HG03469 (cell line): ENCODE data around the gene UBE2I.
A peak's percentile ranks its signal among the peaks of the same experiment; 100 is the strongest.

Experiments
- ATAC-seq: cut with Tn5 transposase; IDR thresholded peaks from one replicate; pipeline ENCODE4 v1.9.1; 2021; ENCODE audit warnings: mild to moderate bottlenecking, moderate library complexity, moderate number of reproducible peaks; ENCODE audit not compliant: unreplicated experiment

The UBE2I gene

GRCh38 chr16:1341495-1342420 is 32.3 kb downstream of the UBE2I start:
- ATAC-seq: no peak

GRCh38 chr16:1342526-1343427 is 33.3 kb downstream of the UBE2I start:
- peak; percentile 66 for ATAC-seq

GRCh38 chr16:1343428-1344242 is 34.2 kb downstream of the UBE2I start:
- ATAC-seq: no peak

- no peak for ATAC-seq
Measured at GRCh38 chr16:1344499-1344898, 35.1 kb downstream of the UBE2I start.

- ATAC-seq: no peak
Measured at GRCh38 chr16:1345087-1345486, 35.7 kb downstream of the UBE2I start.

- no peak for ATAC-seq
Measured at GRCh38 chr16:1345651-1346421, 36.4 kb downstream of the UBE2I start.

GRCh38 chr16:1346422-1347285 is 37.2 kb downstream of the UBE2I start:
- no peak for ATAC-seq

GRCh38 chr16:1347286-1347855 is 37.9 kb downstream of the UBE2I start:
- ATAC-seq: no peak

- no peak for ATAC-seq
Measured at GRCh38 chr16:1347962-1348361, 38.5 kb downstream of the UBE2I start.

- ATAC-seq: no peak
Measured at GRCh38 chr16:1348441-1348840, 39.0 kb downstream of the UBE2I start.

- ATAC-seq: no peak
Measured at GRCh38 chr16:1348926-1349325, 39.5 kb downstream of the UBE2I start.

GRCh38 chr16:1349351-1349750 is 39.9 kb downstream of the UBE2I start:
- ATAC-seq: no peak

GRCh38 chr16:1349951-1350350 is 40.5 kb downstream of the UBE2I start:
- no peak for ATAC-seq

- ATAC-seq: no peak
Measured at GRCh38 chr16:1350691-1351090, 41.3 kb downstream of the UBE2I start.

GRCh38 chr16:1351215-1351581 is 41.8 kb downstream of the UBE2I start:
- ATAC-seq: no peak

GRCh38 chr16:1351582-1352362 is 42.3 kb downstream of the UBE2I start, which contains the start of the genes GNPTG and TSR3:
Gene GNPTG, plus strand, starts transcription at chr16:1351931. Its CDS starts 35 bp downstream, at chr16:1351966.
Gene TSR3, minus strand, starts transcription at chr16:1351878. Its CDS starts 74 bp downstream, at chr16:1351804.
- ATAC-seq: peak; percentile 44

- no peak for ATAC-seq
Measured at GRCh38 chr16:1354815-1355540, 45.5 kb downstream of the UBE2I start.
